Measurements from ENCODE around the gene CLPSL2.

CLPSL2 gene

GRCh38 chr6:35736982-35737412 lies 39.4 kb upstream of the CLPSL2 start, which contains the start of gene ARMC12:
Gene ARMC12 (plus strand): TSS chr6:35737032. CDS start chr6:35737109, 77 bp downstream.
- no peaks in the 10 kb centered on the region for H3K9me3 Mint-ChIP-seq
- no peak within 1 kb of the TSS for H3K4me3 Mint-ChIP-seq
- peaks cover 28% of the 10 kb centered on the region for H3K4me1 Mint-ChIP-seq (ENCODE audit: low read depth)
- H3K27ac Mint-ChIP-seq = peak within 1 kb of the TSS; percentile 71
- H3K27me3 Mint-ChIP-seq (ENCODE audit: low read depth) = no peaks in the 10 kb centered on the region
- no peaks in the 10 kb centered on the region for H3K36me3 Mint-ChIP-seq (ENCODE audit: low read depth)

GRCh38 chr6:35737413-35738211 lies 38.8 kb upstream of the CLPSL2 start:
- Mint-ChIP-seq H3K4me1 (ENCODE audit: low read depth) (peaks cover 23% of the 10 kb centered on the region), H3K27me3 (ENCODE audit: low read depth) (no peaks in the 10 kb centered on the region), H3K9me3 (no peaks in the 10 kb centered on the region), H3K4me3 (no peak overlapping the region), H3K36me3 (ENCODE audit: low read depth) (no peaks in the 10 kb centered on the region), H3K27ac (peak overlapping the region; percentile 71)

- Mint-ChIP-seq H3K27ac (no peak overlapping the region), H3K27me3 (ENCODE audit: low read depth) (no peaks in the 10 kb centered on the region), H3K4me1 (ENCODE audit: low read depth) (peaks cover 14% of the 10 kb centered on the region), H3K36me3 (ENCODE audit: low read depth) (no peaks in the 10 kb centered on the region), H3K9me3 (no peaks in the 10 kb centered on the region), H3K4me3 (no peak overlapping the region)
Observed at GRCh38 chr6:35739645-35740524, 36.5 kb upstream of the CLPSL2 start.

- Mint-ChIP-seq H3K4me3 (no peak overlapping the region), H3K36me3 (ENCODE audit: low read depth) (no peaks in the 10 kb centered on the region), H3K4me1 (ENCODE audit: low read depth) (peaks cover under 1% of the 10 kb centered on the region), H3K9me3 (peaks cover 3% of the 10 kb centered on the region), H3K27me3 (ENCODE audit: low read depth) (no peaks in the 10 kb centered on the region), H3K27ac (no peak overlapping the region)
Observed at GRCh38 chr6:35742842-35743241, 33.6 kb upstream of the CLPSL2 start.

GRCh38 chr6:35745509-35745908 lies 30.9 kb upstream of the CLPSL2 start:
- Mint-ChIP-seq H3K36me3 (ENCODE audit: low read depth) (no peaks in the 10 kb centered on the region), H3K4me3 (no peak overlapping the region), H3K9me3 (peaks cover 6% of the 10 kb centered on the region), H3K4me1 (ENCODE audit: low read depth) (no peaks in the 10 kb centered on the region), H3K27me3 (ENCODE audit: low read depth) (no peaks in the 10 kb centered on the region), H3K27ac (no peak overlapping the region)

GRCh38 chr6:35746516-35746915 lies 29.9 kb upstream of the CLPSL2 start:
- Mint-ChIP-seq H3K27me3 (ENCODE audit: low read depth) (no peaks in the 10 kb centered on the region), H3K36me3 (ENCODE audit: low read depth) (no peaks in the 10 kb centered on the region), H3K4me3 (no peak overlapping the region), H3K4me1 (ENCODE audit: low read depth) (peaks cover 2% of the 10 kb centered on the region), H3K27ac (no peak overlapping the region), H3K9me3 (peaks cover 6% of the 10 kb centered on the region)

- no peak overlapping the region for H3K27ac Mint-ChIP-seq
- H3K36me3 Mint-ChIP-seq (ENCODE audit: low read depth) = no peaks in the 10 kb centered on the region
- H3K27me3 Mint-ChIP-seq (ENCODE audit: low read depth) = no peaks in the 10 kb centered on the region
- H3K4me1 Mint-ChIP-seq (ENCODE audit: low read depth) = peaks cover 2% of the 10 kb centered on the region
- H3K4me3 Mint-ChIP-seq = no peak overlapping the region
- H3K9me3 Mint-ChIP-seq = peaks cover 6% of the 10 kb centered on the region
Observed at GRCh38 chr6:35747877-35748276, 28.5 kb upstream of the CLPSL2 start.

GRCh38 chr6:35750557-35750956 lies 25.8 kb upstream of the CLPSL2 start:
- Mint-ChIP-seq H3K9me3 (peaks cover 6% of the 10 kb centered on the region), H3K4me1 (ENCODE audit: low read depth) (peaks cover 5% of the 10 kb centered on the region), H3K4me3 (no peak overlapping the region), H3K36me3 (ENCODE audit: low read depth) (no peaks in the 10 kb centered on the region), H3K27ac (no peak overlapping the region), H3K27me3 (ENCODE audit: low read depth) (no peaks in the 10 kb centered on the region)

GRCh38 chr6:35751594-35751993 lies 24.8 kb upstream of the CLPSL2 start:
- no peak overlapping the region for H3K27ac Mint-ChIP-seq
- peaks cover 5% of the 10 kb centered on the region for H3K4me1 Mint-ChIP-seq (ENCODE audit: low read depth)
- no peak overlapping the region for H3K4me3 Mint-ChIP-seq
- peaks cover 6% of the 10 kb centered on the region for H3K9me3 Mint-ChIP-seq
- H3K27me3 Mint-ChIP-seq (ENCODE audit: low read depth) = no peaks in the 10 kb centered on the region
- no peaks in the 10 kb centered on the region for H3K36me3 Mint-ChIP-seq (ENCODE audit: low read depth)

GRCh38 chr6:35752330-35752729 lies 24.1 kb upstream of the CLPSL2 start:
- Mint-ChIP-seq H3K9me3 (peaks cover 6% of the 10 kb centered on the region), H3K27me3 (ENCODE audit: low read depth) (no peaks in the 10 kb centered on the region), H3K36me3 (ENCODE audit: low read depth) (no peaks in the 10 kb centered on the region), H3K27ac (no peak overlapping the region), H3K4me1 (ENCODE audit: low read depth) (peaks cover 5% of the 10 kb centered on the region), H3K4me3 (no peak overlapping the region)

- no peaks in the 10 kb centered on the region for H3K9me3 Mint-ChIP-seq
- H3K4me1 Mint-ChIP-seq (ENCODE audit: low read depth) = peaks cover 5% of the 10 kb centered on the region
- H3K27ac Mint-ChIP-seq = no peak overlapping the region
- H3K4me3 Mint-ChIP-seq = no peak overlapping the region
- H3K36me3 Mint-ChIP-seq (ENCODE audit: low read depth) = no peaks in the 10 kb centered on the region
- peaks cover 3% of the 10 kb centered on the region for H3K27me3 Mint-ChIP-seq (ENCODE audit: low read depth)
Observed at GRCh38 chr6:35754452-35755277, 21.7 kb upstream of the CLPSL2 start.

GRCh38 chr6:35755278-35755924 lies 21.0 kb upstream of the CLPSL2 start:
- Mint-ChIP-seq H3K4me1 (ENCODE audit: low read depth) (peaks cover 5% of the 10 kb centered on the region), H3K4me3 (no peak overlapping the region)

GRCh38 chr6:35757456-35758123 lies 18.8 kb upstream of the CLPSL2 start:
- Mint-ChIP-seq H3K9me3 (no peaks in the 10 kb centered on the region), H3K4me1 (ENCODE audit: low read depth) (peaks cover 2% of the 10 kb centered on the region), H3K27me3 (ENCODE audit: low read depth) (peaks cover 20% of the 10 kb centered on the region), H3K27ac (no peak overlapping the region), H3K36me3 (ENCODE audit: low read depth) (no peaks in the 10 kb centered on the region), H3K4me3 (no peak overlapping the region)

More at GRCh38 chr6:35755278-35755924, 21.0 kb upstream of the CLPSL2 start:
- no peaks in the 10 kb centered on the region for H3K9me3 Mint-ChIP-seq
- peaks cover 8% of the 10 kb centered on the region for H3K27me3 Mint-ChIP-seq (ENCODE audit: low read depth)
- no peaks in the 10 kb centered on the region for H3K36me3 Mint-ChIP-seq (ENCODE audit: low read depth)
- no peak overlapping the region for H3K27ac Mint-ChIP-seq

All from T-helper 1 cell treated with Interleukin-12 subunit alpha and Interleukin-12 subunit beta and Interleukin-4 antibody, amounts not matched to agents 30 μg/mL and 1 μg/mL, for 36 hours (primary cell).